ENCODE results near the gene TAMALIN.

DNA sequence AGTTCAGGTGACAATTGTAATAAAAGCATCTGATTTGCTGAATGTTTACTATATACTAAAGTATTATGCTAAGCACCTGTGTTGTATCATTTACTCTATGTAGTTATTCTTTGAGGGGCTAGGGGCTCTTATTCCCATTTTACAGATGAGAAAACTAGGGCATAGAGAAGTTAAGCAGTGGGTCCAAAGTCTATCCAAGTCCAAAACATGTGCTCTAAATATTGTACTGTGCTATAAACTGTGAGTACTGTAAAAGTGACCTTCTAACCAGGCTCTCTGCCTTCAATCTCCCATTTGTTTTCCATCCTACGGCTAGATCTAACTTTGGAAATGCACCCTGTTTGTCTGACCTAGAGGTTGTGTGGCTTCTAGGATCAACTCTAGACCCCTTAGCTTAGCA is 46.3 kb upstream of the TAMALIN start:
- TF ChIP-seq, protein P1, sequence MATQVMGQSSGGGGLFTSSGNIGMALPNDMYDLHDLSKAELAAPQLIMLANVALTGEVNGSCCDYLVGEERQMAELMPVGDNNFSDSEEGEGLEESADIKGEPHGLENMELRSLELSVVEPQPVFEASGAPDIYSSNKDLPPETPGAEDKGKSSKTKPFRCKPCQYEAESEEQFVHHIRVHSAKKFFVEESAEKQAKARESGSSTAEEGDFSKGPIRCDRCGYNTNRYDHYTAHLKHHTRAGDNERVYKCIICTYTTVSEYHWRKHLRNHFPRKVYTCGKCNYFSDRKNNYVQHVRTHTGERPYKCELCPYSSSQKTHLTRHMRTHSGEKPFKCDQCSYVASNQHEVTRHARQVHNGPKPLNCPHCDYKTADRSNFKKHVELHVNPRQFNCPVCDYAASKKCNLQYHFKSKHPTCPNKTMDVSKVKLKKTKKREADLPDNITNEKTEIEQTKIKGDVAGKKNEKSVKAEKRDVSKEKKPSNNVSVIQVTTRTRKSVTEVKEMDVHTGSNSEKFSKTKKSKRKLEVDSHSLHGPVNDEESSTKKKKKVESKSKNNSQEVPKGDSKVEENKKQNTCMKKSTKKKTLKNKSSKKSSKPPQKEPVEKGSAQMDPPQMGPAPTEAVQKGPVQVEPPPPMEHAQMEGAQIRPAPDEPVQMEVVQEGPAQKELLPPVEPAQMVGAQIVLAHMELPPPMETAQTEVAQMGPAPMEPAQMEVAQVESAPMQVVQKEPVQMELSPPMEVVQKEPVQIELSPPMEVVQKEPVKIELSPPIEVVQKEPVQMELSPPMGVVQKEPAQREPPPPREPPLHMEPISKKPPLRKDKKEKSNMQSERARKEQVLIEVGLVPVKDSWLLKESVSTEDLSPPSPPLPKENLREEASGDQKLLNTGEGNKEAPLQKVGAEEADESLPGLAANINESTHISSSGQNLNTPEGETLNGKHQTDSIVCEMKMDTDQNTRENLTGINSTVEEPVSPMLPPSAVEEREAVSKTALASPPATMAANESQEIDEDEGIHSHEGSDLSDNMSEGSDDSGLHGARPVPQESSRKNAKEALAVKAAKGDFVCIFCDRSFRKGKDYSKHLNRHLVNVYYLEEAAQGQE (IDR thresholded peaks at IDR 0.05; ENCODE audit: insufficient read depth in 1 of 2, low read depth in 2 of 2, low read length in 2 of 2), result no peak
- TF ChIP-seq TAF1 (IDR thresholded peaks at IDR 0.05; ENCODE audit: borderline replicate concordance, insufficient read depth, low read length), result no peak
- TF ChIP-seq POLR2AphosphoS5 (IDR thresholded peaks at IDR 0.05; ENCODE audit: low read depth, low read length), result no peak
- TF ChIP-seq SIN3A (IDR thresholded peaks at IDR 0.05; ENCODE audit: borderline replicate concordance, insufficient read depth, low read length), result no peak
